Neural progenitor cell (in vitro differentiated cells): Measurements from ENCODE around the gene PTDSS2.

ENCODE experiments used
- EZH2phosphoT487 ChIP-seq: fragments of 200-600 bp; sonication (generic); IDR thresholded peaks from 2 replicates; pipeline ENCODE4 v1.6.1; 2017; ENCODE audit warnings: antibody characterized with exemption
- TF ChIP-seq, protein P1 (sequence below): fragments of 200-600 bp; sonication (generic); IDR thresholded peaks from 2 replicates; pipeline ENCODE4 v1.5.1; 2017; ENCODE audit warnings: antibody characterized with exemption, mild to moderate bottlenecking

GRCh38 chr11:403021-403760 is 46.9 kb upstream of the PTDSS2 start:
- TF ChIP-seq EZH2phosphoT487: no peak
- TF ChIP-seq, protein P1, sequence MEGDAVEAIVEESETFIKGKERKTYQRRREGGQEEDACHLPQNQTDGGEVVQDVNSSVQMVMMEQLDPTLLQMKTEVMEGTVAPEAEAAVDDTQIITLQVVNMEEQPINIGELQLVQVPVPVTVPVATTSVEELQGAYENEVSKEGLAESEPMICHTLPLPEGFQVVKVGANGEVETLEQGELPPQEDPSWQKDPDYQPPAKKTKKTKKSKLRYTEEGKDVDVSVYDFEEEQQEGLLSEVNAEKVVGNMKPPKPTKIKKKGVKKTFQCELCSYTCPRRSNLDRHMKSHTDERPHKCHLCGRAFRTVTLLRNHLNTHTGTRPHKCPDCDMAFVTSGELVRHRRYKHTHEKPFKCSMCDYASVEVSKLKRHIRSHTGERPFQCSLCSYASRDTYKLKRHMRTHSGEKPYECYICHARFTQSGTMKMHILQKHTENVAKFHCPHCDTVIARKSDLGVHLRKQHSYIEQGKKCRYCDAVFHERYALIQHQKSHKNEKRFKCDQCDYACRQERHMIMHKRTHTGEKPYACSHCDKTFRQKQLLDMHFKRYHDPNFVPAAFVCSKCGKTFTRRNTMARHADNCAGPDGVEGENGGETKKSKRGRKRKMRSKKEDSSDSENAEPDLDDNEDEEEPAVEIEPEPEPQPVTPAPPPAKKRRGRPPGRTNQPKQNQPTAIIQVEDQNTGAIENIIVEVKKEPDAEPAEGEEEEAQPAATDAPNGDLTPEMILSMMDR: no peak
